HepG2 (cell line): ENCODE data around the gene UBE3B. TPM values are rescaled to one million over a fixed set of nuclear protein-coding genes. Genes with fewer than 3 reads are reported as not detected.

Experiments used
- CBFB ChIP-seq: sonication (generic); formaldehyde crosslinking; IDR thresholded peaks from 2 replicates; pipeline ENCODE4 v1.4.0; 2020; ENCODE audit warnings: missing genetic modification reagents
- EZH2 ChIP-seq: conservative IDR thresholded peaks from 2 replicates; pipeline ENCODE4 v1.6.1; 2012; ENCODE audit warnings: mild to moderate bottlenecking, low read depth, low read length, moderate library complexity
- HNRNPK ChIP-seq: fragments of 200-400 bp; formaldehyde crosslinking; IDR thresholded peaks from 2 replicates; pipeline ENCODE4 v1.6.1; 2018; ENCODE audit warnings: low read length, low read depth, moderate library complexity, mild to moderate bottlenecking; ENCODE audit not compliant: poor library complexity, severe bottlenecking
- KDM6A ChIP-seq: IDR thresholded peaks from 2 replicates; pipeline ENCODE4 v1.6.1; 2016; ENCODE audit warnings: low read depth
- NCOR1 ChIP-seq: fragments of 200-600 bp; sonication (generic); IDR thresholded peaks from 2 replicates; pipeline ENCODE4 v1.7.0; 2017; ENCODE audit warnings: antibody characterized with exemption, low read length, borderline replicate concordance
- PCBP2 ChIP-seq: fragments of 200-400 bp; formaldehyde crosslinking; optimal IDR thresholded peaks from 2 replicates; pipeline ENCODE3; 2018; ENCODE audit warnings: low read length, low read depth; ENCODE audit not compliant: poor library complexity, severe bottlenecking
- RBM39 ChIP-seq: fragments of 200-400 bp; formaldehyde crosslinking; IDR thresholded peaks from one replicate; pipeline ENCODE4 v1.6.1; 2018; ENCODE audit warnings: antibody characterized with exemption, mild to moderate bottlenecking, low read depth, low read length; ENCODE audit not compliant: poor library complexity, severe bottlenecking
- SALL2 ChIP-seq: sonication (generic); formaldehyde crosslinking; IDR thresholded peaks from 2 replicates; pipeline ENCODE4 v1.8.1; 2023; ENCODE audit warnings: mild to moderate bottlenecking, missing genetic modification reagents, inconsistent platforms
- ZBTB7A ChIP-seq: sonication (generic); formaldehyde crosslinking; IDR thresholded peaks from 2 replicates; pipeline ENCODE4 v1.8.0; 2022; ENCODE audit warnings: mild to moderate bottlenecking, missing genetic modification reagents
- ZNF264 ChIP-seq: sonication (generic); formaldehyde crosslinking; IDR thresholded peaks from 2 replicates; pipeline ENCODE4 v1.4.0; 2020; ENCODE audit warnings: missing genetic modification reagents
- ZNF446 ChIP-seq: sonication (generic); formaldehyde crosslinking; IDR thresholded peaks from 2 replicates; pipeline ENCODE4 v1.5.0; 2020; ENCODE audit warnings: mild to moderate bottlenecking, missing genetic modification reagents
- polyA plus RNA-seq, 8 experiments: library from polyadenylated mRNA; depleted of rRNA in 3 of 8; stranded (reverse) in 7 of 8; unstranded in 1 of 8; fragments of >200 nt; fragmentation: Illumina TruSeq in 4 of 8; extraction: Trizol in 4 of 8; gene quantifications; 2 replicates each; pipeline versions ENCODE4 v1.2.1 to v1.2.3, GENCODE V29; 2011 to 2016; ENCODE audit warnings: low read depth in 4 of 8, missing spikeins in 1 of 8, mixed read lengths in 1 of 8; ENCODE audit not compliant: insufficient read depth in 1 of 8
- total RNA-seq, 5 experiments: library from RNA; depleted of rRNA; stranded (reverse); fragments of >200 nt; fragmentation: Illumina TruSeq; extraction: Trizol; gene quantifications; 2 replicates each; pipeline ENCODE4 v1.2.3, GENCODE V29; 2016; ENCODE audit warnings: low read depth in 1 of 5
- TF ChIP-seq, protein P1 (sequence below): sonication (generic); formaldehyde crosslinking; IDR thresholded peaks from 2 replicates; pipeline ENCODE4 v1.8.1; 2023; ENCODE audit warnings: mild to moderate bottlenecking, missing genetic modification reagents
- TF ChIP-seq, protein P2 (sequence below): sonication (generic); formaldehyde crosslinking; IDR thresholded peaks from one replicate; pipeline ENCODE4 v1.5.1; 2020; ENCODE audit warnings: mild to moderate bottlenecking, missing genetic modification reagents; ENCODE audit errors: not compliant biosample characterization
- TF ChIP-seq, protein P3 (sequence below): sonication (generic); formaldehyde crosslinking; IDR thresholded peaks from 2 replicates; pipeline ENCODE4 v1.5.0; 2020; ENCODE audit warnings: missing genetic modification reagents, mild to moderate bottlenecking, borderline replicate concordance
- TF ChIP-seq, protein P4 (sequence below): sonication (generic); formaldehyde crosslinking; conservative IDR thresholded peaks from 2 replicates; pipeline ENCODE4 v1.8.0; 2022; ENCODE audit warnings: low read depth, missing genetic modification reagents

The UBE3B gene
- total and polyA plus RNA-seq, 2 of the 13 experiments (the other 11 are each of a cell fraction or from before 2014, with no cell fraction given), result 22.7 to 25.3 TPM

DNA sequence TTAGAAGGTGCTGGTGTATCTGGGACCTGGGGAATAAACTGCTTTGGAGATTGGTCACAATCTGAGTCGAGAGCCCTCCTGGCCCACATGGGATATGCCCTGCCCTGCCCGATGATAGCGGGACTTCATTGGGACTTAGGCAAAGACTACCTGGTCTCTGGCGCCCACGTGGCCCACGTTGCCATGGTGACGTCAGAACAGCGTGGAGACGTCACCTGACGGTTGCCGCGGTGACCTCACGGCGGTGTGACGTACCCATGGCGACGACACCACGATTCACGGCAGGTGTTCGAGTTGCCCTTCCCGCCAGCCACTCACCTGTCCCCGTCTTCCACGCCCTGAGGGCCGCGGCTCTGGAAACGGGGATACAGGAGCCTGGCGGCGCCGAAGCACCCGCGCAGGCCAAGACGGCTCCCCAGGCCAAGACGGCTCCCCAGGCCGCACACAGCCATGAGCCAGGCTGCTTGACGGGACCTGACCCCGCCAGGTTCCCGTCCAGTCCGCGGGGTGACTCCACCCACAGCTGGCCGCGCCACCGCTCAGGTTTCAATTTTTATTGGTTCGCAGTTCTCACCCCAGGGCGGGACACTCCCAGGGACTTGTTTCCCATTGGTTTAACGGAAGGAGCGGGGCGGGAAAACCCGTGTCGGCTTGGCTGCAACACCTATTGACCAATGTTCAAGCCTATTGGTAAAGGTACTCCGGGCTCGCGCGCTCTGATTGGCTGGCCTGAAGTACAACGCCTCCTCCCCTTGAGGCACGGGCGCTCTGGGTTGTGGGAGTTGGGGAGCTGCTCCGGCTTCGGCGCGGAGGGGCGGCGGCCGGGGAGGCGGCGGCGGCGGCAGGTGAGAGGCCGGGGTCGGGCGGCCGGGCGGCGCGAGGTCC lies 95.8 kb downstream of the UBE3B start, which contains the start of the genes MMAB and MVK (continued):
- TF ChIP-seq, protein P1, sequence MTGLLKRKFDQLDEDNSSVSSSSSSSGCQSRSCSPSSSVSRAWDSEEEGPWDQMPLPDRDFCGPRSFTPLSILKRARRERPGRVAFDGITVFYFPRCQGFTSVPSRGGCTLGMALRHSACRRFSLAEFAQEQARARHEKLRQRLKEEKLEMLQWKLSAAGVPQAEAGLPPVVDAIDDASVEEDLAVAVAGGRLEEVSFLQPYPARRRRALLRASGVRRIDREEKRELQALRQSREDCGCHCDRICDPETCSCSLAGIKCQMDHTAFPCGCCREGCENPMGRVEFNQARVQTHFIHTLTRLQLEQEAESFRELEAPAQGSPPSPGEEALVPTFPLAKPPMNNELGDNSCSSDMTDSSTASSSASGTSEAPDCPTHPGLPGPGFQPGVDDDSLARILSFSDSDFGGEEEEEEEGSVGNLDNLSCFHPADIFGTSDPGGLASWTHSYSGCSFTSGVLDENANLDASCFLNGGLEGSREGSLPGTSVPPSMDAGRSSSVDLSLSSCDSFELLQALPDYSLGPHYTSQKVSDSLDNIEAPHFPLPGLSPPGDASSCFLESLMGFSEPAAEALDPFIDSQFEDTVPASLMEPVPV (CRISPR knock-in tag), result peak; percentile 92; the same call in 1 of the 2 replicates
- TF ChIP-seq ZBTB7A (CRISPR knock-in tag), result 0 out of 2 replicates have a peak, but pooled peaks have one; percentile 19
- TF ChIP-seq, protein P2, sequence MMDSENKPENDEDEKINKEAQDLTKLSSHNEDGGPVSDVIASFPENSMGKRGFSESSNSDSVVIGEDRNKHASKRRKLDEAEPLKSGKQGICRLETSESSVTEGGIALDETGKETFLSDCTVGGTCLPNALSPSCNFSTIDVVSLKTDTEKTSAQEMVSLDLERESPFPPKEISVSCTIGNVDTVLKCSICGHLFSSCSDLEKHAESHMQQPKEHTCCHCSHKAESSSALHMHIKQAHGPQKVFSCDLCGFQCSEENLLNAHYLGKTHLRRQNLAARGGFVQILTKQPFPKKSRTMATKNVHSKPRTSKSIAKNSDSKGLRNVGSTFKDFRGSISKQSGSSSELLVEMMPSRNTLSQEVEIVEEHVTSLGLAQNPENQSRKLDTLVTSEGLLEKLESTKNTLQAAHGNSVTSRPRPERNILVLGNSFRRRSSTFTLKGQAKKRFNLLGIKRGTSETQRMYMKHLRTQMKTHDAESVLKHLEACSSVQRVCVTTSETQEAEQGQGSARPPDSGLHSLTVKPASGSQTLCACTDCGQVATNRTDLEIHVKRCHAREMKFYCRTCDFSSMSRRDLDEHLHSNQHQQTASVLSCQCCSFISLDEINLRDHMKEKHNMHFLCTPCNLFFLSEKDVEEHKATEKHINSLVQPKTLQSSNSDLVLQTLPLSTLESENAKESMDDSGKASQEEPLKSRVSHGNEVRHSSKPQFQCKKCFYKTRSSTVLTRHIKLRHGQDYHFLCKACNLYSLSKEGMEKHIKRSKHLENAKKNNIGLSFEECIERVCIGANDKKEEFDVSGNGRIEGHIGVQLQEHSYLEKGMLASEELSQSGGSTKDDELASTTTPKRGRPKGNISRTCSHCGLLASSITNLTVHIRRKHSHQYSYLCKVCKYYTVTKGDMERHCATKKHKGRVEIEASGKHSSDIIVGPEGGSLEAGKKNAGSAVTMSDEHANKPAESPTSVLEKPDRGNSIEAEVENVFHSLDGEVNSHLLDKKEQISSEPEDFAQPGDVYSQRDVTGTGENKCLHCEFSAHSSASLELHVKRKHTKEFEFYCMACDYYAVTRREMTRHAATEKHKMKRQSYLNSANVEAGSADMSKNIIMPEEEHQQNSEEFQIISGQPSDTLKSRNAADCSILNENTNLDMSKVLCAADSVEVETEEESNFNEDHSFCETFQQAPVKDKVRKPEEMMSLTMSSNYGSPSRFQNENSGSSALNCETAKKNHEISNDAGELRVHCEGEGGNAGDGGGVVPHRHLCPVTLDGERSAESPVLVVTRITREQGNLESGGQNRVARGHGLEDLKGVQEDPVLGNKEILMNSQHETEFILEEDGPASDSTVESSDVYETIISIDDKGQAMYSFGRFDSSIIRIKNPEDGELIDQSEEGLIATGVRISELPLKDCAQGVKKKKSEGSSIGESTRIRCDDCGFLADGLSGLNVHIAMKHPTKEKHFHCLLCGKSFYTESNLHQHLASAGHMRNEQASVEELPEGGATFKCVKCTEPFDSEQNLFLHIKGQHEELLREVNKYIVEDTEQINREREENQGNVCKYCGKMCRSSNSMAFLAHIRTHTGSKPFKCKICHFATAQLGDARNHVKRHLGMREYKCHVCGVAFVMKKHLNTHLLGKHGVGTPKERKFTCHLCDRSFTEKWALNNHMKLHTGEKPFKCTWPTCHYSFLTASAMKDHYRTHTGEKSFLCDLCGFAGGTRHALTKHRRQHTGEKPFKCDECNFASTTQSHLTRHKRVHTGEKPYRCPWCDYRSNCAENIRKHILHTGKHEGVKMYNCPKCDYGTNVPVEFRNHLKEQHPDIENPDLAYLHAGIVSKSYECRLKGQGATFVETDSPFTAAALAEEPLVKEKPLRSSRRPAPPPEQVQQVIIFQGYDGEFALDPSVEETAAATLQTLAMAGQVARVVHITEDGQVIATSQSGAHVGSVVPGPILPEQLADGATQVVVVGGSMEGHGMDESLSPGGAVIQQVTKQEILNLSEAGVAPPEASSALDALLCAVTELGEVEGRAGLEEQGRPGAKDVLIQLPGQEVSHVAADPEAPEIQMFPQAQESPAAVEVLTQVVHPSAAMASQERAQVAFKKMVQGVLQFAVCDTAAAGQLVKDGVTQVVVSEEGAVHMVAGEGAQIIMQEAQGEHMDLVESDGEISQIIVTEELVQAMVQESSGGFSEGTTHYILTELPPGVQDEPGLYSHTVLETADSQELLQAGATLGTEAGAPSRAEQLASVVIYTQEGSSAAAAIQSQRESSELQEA, result peak; percentile 74
- TF ChIP-seq, protein P3, sequence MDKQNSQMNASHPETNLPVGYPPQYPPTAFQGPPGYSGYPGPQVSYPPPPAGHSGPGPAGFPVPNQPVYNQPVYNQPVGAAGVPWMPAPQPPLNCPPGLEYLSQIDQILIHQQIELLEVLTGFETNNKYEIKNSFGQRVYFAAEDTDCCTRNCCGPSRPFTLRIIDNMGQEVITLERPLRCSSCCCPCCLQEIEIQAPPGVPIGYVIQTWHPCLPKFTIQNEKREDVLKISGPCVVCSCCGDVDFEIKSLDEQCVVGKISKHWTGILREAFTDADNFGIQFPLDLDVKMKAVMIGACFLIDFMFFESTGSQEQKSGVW (CRISPR knock-in tag), result no peak
- no peak for TF ChIP-seq KDM6A
- TF ChIP-seq HNRNPK, result no peak
- no peak; the same call in none of the 2 replicates for TF ChIP-seq ZNF264 (CRISPR knock-in tag)
- TF ChIP-seq, protein P4, sequence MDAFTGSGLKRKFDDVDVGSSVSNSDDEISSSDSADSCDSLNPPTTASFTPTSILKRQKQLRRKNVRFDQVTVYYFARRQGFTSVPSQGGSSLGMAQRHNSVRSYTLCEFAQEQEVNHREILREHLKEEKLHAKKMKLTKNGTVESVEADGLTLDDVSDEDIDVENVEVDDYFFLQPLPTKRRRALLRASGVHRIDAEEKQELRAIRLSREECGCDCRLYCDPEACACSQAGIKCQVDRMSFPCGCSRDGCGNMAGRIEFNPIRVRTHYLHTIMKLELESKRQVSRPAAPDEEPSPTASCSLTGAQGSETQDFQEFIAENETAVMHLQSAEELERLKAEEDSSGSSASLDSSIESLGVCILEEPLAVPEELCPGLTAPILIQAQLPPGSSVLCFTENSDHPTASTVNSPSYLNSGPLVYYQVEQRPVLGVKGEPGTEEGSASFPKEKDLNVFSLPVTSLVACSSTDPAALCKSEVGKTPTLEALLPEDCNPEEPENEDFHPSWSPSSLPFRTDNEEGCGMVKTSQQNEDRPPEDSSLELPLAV (CRISPR knock-in tag), result no peak
- TF ChIP-seq EZH2, result no peak
- peak; percentile 67 for TF ChIP-seq RBM39
- peak; percentile 94 for TF ChIP-seq CBFB (CRISPR knock-in tag)
- TF ChIP-seq PCBP2, result no peak
- TF ChIP-seq NCOR1, result peak; percentile 67; the same call in 1 of the 2 replicates
- TF ChIP-seq ZNF446 (CRISPR knock-in tag), result peak; percentile 84; the same call in 1 of the 2 replicates
- TF ChIP-seq SALL2 (CRISPR knock-in tag), result peak; percentile 55; the same call in 1 of the 2 replicates
